GM18520 (cell line): ENCODE data around the gene ZDBF2.
"Not testable (repeated sequence)": the region's sequence is repeated elsewhere in the genome, so short reads cannot be mapped to it uniquely, and the experiment has no call there.

ENCODE experiments used
- ATAC-seq: cut with Tn5 transposase; IDR thresholded peaks from one replicate; pipeline ENCODE4 v1.9.1; 2021; ENCODE audit not compliant: unreplicated experiment

Gene ZDBF2

DNA sequence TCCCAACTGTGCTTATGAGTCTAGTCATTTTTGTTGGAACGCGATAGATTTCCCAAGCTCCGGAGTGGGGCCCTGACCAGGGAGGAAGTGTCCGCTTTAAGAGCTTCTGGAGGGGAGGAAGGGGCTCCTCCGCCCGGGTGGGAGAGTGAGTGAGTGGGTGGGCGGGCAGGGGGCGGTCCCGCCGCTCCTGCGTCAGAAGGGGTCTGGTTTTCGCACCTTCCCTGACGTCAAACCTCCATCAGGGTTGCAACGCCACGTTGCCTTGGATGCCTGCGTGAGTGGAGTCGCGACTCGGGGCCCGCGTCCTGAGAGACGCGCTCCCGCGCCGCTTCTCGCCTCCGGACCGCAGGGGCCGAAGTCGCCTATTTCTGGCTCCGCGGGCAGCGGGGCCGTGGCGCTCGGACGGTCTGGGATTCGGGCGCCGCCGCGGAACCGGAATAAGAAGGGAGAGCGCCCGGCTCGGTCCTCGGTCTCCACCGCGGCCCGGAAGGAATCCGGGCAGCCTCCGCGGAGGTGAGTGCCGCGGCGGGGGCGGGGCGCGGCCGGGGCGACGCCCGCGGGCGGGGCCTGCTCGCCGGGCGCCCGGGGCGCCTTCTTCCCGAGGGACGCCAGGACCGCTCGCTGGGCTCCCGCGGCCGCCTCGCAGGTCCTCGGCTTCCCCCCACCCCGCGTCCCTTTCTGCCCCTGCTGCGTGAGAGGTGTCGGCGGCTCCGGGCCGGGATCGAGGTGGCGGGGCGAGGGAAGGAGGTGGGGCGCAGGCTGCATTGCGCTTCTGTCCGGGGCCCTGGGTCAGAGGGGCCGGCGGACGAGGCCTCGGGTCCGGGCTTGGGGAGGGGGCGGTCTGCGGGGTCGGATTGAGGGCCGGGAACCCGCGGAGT lies at the start of gene ZDBF2:
ZDBF2 (plus strand) TSS at position 230 of the 878 bp plus-strand sequence. CDS start 7,187 bp downstream, outside the sequence.
- peak; percentile 73 for ATAC-seq

DNA sequence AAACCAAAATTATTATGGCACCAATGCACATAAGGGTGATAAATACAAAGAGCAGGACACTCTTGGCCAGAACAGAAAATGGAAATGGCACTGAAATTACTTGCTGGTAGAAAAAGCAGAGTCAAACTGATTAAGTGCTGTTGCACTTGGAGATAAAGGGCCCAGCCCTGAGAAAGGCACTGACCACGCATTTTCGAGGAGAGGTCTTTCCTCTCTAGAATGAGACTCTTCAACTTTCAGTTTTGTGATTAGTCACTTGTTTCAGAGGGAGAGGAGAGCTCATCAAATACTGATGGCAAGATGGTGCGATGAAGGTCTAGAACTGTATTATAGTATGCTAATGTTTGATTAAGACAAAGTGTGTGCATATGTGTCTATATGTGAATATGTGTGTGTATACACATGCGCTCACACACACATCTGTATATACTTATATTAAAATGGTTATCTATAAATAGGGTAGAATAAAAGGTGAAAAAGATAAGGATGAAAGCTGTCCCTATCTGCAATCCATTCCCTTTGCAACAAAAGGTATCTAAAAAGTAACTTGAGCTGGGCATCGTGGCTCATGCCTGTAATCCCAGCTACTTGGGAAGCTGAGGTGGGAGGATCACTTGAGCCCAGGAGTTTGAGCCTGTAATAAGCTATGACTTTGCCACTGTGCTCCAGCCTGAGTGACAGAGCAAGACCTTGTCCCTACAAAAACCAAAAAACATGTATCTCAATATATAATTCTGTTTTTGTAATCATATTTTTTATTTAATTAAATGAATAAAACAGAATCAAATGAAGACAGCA lies 48.8 kb upstream of the ZDBF2 start:
- peak; percentile 91 for ATAC-seq

DNA sequence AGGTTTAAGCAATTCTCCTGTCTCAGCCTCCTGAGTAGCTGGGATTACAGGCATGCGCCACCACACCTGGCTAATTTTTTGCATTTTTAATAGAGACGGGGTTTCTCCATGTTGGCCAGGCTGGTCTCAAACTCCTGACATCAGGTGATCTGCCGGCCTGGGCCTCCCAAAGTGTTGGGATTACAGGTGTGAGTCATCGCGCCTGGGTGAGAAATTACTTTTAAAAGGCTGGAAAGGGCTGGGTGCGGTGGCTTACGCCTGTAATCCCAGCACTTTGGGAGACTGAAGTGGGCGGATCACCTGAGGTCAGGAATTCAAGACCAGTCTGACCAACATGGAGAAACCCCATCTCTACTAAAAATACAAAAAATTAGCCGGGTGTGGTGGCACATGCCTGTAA lies 45.8 kb upstream of the ZDBF2 start:
- not testable (repeated sequence) for ATAC-seq

DNA sequence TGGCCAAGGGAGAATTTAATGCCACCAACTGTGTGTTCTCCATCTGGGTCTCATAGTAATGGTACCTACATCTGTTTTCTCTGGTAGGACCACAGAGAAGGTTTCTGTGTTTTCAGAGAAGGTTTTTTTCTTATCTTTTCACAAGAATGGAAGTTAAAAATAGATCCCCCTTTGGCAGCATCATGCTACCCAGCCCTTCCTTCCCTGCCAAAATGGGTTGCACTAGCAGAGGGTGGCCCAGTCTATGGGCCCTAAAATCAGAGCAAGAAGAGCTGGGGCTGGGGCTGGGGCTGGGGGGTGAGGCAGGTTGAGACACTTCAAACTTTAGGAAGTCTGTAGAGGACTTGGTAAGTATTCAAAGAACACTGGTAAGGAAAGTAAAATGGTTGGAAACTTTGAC lies 44.8 kb upstream of the ZDBF2 start:
- no peak for ATAC-seq

DNA sequence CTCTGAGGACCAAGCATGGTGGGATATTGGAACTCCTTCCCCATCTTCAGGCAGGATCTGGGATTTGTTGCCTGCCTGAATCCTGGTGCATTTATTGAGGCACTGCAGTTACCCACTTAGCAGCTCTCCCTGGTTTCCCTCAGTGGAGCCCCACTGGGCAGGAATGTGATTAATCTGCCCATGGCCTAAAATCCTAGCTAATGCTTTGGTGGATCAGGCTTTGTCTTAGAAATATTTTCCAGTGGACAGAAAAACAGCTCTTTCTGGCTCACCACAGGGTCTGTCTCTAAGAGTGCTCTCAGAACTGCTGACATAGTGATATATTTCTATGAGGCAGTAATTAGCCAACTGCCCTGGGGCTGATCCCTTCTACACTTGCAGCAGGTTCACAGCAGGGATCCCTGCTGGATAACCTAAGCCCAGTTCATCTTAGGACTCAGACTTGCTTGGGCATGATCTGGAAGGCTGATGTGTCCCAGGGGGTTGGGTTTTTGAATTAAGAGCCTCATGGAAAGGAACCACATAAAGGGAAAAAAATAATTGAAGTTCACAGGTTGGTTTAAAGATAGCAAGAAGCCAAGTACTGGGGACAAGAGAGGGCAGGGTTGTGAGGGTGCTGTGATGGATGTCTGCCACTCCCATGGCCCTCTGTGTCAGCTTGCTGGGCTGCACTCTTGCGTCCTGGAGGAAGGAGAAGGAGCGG lies 44.3 kb upstream of the ZDBF2 start:
- no peak for ATAC-seq

DNA sequence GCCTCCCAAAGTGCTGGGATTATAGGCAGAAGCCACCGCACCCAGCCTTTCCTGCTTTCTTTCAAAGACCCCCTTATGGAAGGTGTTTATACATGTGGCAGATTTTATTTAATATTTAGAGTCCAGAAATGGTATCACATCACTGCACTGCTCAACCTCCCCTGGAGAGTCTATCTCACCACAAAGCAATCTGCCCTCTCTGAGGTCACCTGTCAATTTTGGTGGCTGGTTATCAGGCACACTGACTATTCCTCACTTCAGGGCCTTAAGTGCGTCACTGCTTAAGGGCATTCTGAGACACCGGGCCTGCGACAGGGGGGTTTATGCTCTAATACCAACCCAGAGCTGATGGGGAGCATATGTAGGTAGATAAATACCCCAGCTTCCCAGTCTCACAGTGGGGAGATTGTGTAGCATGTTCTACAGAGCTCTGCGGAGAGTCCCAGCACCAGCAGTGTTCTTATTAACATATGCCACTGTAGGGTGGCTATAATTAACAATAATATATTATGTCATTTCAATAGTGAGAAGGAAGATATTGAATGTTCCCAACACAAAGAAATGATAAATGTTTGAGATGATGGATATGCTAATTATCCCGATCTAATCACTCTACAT lies 42.7 kb upstream of the ZDBF2 start:
- ATAC-seq, result no peak

DNA sequence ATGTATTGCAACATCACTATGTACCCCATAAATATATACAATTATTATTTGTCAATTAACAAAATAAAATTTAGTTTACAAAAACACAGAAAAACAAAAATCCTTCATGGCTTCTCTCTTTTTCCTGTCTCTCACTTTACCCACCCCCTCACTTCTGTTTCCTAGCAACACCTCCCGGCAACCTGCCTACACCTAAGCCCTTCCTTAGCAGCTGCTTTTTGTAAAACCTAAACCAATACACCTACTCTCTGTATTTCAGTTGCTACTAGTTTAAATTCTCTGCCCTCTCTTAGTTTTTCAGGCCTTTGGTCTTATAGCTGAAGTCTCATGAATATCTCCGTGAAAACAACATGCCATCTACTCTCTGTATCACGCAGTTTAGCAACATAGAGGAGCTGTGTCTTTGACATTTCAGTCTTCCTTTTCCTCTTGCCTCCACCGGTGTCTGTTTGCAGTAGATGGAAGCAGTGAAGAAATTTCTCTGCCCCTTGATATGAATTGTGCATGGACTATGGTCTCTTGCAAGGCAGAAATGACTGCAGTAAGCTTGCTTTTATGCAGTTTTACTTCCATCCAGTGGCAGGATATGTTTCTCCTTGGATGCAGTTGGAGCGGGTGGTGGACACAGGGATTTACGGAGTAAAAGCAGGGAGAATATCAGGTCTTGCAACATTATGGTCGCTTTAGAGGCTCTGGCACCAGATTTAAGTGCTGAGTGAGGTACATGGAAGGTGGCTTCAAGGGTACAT lies 42.0 kb upstream of the ZDBF2 start:
- no peak for ATAC-seq

DNA sequence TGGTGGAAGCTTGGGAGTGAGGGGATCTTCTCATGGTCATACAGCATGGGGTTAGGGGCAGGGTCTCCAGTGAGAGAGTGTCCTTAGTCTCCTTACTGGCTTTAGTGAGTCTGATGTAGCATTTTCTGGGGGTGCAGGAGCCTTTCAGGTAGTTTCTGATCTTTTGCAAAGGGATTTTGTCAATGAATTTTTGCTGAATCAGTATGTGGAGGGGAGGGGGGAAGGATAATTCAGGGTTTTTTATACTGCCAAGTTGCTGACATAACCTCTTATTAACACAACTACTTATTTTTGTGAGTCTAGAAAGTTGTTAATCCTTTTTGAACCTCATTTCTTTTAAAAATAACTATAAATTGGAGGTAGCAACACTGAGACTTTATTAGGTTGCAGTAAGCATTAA lies 35.3 kb upstream of the ZDBF2 start:
- ATAC-seq, result no peak

DNA sequence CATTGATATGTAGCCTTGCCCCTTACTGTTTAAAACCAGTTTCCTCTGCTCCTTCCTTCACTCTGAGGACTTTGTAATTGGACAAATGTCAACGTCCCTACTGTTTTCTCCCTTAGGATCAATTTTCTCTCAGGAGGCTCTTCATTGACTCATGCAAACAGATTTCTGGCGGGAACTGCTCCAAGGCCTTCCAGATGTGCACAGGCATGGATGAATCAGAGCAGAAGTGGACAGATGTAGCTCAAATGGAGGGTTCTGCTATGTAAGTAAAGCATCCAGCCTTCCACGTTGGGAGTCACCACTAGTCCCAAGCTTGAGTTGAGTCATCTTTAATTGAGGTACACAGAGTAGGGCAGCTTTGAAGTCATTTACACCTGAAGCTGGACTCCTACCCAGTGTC lies 34.1 kb upstream of the ZDBF2 start:
- ATAC-seq, result no peak

DNA sequence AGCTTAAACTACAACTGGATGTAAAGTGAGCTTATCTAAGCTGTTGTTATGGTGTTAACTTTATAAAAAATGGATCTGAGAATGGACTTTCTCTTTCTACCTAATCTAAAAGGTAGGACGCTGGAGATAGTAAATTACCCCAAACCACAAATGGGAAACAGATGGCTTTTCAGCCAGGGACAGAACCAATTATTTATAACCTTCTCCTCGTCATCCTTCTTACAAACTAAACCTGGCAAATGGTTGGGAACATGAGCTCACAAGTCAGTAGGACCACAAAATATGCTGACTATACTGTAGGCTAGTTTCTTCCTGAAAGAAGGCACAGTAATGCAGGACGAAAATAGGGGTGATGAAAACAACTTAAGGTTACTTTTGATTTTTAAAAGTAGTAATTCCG lies 32.7 kb upstream of the ZDBF2 start:
- no peak for ATAC-seq

DNA sequence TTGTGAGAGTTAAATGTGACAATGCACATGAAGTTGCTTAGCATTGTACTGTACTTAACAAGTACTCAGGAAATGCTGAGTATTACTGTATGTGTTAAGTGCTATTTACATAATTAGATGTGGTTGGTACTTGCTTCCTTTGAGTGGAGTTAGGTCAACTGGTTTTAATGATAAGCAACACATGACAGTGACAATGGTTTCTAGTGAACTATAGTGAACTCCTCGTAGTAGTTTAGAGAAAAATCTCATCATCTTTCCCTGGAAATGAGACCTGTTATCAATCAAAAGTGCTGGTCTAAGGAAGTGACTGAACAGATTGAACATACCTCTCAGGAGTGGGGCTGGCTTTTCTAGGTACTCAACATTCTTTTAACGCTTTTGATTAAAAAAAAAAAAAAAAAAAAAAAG lies 29.2 kb upstream of the ZDBF2 start:
- ATAC-seq, result peak; percentile 83

DNA sequence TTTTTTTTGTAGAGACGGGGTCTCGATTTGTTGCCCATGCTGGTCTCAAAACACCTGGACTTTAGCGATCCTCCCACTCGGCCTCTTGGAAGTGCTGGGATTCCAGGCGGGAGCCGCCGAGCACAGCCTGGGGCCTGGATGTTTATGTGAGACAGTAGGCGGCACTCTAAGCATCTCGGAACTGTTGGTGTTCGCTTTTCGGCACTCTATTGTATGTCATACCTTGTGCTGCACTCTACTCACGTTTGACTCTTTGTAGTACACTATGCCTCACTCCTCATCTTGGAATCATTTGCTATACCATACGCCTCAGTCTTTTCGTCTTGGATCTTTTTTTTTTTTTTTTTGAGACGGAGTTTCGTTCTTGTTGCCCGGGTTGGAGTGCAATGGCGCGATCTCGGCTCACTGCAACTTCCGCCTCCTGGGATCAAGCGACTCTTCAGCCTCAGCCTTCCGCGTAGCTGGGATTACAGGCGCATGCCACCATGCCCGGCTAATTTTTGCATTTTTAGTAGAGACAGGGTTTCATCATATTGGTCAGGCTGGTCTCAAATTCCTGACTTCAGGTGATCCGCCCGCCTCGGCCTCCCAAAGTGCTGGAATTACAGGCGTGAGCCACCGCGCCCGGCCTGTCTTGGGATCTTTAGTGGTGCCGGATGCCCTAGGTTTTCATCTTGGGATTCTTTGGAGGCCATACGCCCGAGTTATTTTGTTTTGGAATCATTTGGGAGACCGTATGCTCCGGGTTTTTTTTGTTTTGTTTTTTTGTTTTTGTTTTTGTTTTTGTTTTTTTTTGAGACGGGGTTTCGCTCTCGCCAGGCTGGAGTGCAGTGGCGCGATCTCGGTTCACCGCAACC lies 24.2 kb upstream of the ZDBF2 start:
- no peak for ATAC-seq

DNA sequence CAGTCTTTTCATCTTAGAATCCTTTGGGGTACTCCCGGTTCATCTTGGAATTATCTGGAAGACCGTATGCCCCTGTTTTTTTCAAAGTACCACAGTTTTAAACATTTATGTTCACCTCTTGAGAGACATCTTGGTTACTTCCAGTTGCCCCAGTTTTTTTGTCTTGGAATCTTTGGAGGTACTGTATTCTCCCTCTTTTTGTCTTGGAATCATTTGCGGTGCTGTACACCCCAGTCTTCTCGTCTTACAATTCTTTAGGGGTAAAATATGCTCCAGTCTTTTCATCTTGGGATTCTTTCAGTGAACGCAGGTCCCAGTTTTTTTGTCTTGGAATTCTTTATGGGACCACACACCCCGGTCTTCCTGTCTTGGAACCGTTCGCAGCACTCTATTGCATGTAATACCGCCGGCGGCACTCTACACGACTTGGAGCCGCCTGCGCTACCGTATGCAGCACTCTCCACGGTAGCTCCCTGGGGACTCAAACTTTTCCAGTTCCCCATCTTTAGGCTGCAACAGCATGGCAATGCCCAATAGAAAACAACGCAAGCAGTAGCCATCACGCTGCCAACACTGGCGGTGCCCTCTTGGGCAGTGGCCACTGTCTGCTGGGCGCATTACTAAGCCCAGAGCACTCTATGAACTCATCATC lies 21.2 kb upstream of the ZDBF2 start:
- ATAC-seq, result no peak

DNA sequence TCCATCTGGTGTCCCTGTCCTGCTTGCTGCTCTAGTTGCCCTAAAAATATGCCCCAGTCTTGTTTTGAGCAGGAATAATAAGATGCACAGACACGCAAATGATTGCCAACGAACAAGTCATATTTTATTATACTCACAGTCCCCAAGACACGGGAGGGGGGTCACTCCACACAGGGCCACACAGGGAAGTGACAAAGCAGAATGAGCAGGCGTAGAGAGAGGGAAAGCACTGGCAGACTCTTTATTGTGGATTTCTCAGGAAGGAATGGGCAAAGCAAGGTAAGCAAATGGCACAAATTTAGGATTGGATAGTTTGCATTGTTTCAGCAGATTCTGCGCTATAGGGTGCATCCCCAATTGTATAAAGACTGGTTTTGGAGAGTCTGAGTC lies 20.7 kb upstream of the ZDBF2 start:
- no peak for ATAC-seq

DNA sequence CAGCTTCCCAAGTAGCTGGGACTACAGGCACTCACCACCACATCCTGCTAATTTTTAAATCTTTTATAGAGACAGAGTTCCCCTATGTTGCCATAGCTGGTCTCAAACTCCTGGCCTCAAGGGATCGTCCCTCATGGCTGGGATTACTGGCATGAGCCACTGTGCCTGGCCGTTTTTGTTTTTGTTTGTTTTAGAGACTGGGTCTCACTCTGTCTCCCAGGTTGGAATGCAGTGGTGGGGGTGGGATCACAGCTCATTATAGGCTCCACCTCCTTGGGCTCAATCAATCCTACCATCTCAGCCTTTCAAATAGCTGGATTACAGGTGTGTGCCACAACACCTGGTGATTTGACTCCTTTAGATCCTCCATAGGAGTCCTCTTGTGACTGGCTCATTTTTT lies 19.5 kb upstream of the ZDBF2 start:
- ATAC-seq, result no peak

DNA sequence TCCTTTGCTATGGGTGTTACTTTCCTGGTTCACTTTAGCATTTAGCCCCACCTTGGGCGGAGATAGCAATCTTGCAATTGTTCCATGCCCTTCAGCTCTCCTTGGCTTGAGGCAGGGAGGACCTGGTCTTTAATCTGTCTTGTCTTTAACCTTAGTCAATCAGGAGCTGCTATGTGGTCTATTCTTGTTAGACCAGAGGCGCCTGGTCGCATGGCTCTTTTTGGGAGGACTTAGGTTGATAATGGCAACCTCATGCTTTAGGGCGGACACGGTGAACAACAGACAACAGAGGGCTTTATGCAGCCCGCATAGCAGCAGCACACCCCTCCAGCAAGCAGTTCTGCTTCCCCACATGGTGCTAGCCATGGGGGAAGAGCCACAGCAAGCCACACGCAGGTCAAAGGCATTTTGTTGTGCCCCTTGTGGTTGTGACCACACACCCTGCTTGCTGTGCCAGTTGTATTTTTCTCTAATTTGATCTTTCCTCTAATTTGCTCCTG lies 17.7 kb upstream of the ZDBF2 start:
- no peak for ATAC-seq

DNA sequence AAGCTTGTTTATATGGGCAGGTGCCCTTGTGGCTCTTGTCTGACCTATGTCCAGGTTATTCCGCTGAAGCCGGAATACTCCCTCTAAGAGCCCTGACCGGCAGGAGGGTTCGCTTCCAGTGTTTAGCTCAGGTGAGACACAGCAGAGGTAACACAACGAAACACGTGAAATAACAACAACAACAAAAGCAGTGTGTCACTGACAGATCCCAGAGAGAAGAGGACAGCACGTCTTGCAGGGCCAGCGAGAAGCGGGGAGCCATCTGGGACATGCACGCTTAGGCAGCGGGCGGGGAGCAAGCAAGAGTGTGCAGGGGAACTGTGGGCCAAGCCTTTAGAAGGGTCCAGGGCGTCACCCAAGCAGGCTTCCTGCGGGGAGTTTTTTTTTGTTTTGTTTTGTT lies 17.1 kb upstream of the ZDBF2 start:
- ATAC-seq, result no peak

DNA sequence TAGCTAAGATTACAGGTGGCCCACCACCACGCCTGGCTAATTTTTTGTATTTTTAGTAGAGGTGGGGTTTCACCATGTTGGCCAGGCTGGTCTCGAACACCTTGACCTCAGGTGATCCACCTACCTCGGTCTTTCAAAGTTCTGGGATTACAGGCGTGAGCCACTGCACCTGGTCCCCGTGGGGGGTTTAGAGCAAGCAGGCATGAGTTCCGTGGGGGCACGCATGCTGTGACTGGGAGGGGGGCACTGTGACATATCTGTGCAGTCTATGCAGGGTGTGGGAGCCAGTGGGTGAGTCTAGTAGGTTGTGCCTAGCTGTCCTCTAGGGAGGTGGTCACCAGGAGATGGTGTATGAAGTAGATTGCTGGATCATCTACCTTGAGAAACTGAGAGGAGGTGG lies 16.6 kb upstream of the ZDBF2 start:
- ATAC-seq, result no peak

DNA sequence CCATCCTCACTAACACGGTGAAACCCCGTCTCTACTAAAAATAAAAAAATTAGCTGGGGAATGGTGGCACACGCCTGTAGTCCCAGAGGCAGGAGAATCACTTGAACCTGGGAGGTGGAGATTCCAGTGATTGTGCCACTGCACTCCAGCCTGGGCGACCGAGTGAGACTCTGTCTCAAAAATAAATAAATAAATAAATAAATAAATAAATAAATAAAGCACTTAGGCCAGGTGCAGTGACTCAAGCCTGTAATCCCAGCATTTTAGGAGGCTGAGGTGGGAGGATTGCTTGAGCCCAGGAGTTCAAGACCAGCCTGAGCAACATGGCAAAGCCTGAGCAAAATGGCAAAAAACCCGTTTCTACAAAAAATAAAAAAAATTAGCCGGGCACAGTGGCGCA lies 15.8 kb upstream of the ZDBF2 start:
- ATAC-seq, result not testable (repeated sequence)
